HCT116 (cell line): Measurements from ENCODE around the gene MECP2. TPM values are rescaled to one million over a fixed set of nuclear protein-coding genes. Genes with fewer than 3 reads are reported as not detected.

ENCODE experiments used
- ATAC-seq: fragments of 200-7000 bp; cut with Tn5 transposase; 2 replicates; pipeline ENCODE4 v1.9.1; 2020; ENCODE audit warnings: mild to moderate bottlenecking, moderate library complexity
- BruUV-seq: library from RNA; stranded (reverse); fragments of 400-500 nt; replicated peaks from 2 replicates; lab custom pipeline; 2021; lab: Mats Ljungman, UMichigan
- CTCF ChIA-PET: fragments of 300-600 bp; sonication (Branson Sonifier 250); formaldehyde crosslinking; loops from one replicate; lab custom pipeline; 2021; ENCODE audit warnings: antibody characterized with exemption; lab: Charles Lee
- POLR2A ChIA-PET: fragments of 300-600, 350-600 bp; sonication (Branson Sonifier 250); formaldehyde crosslinking; loops from one replicate; lab custom pipeline; 2021; ENCODE audit warnings: antibody characterized with exemption; lab: Charles Lee
- RAD21 ChIA-PET, 2 experiments: fragments of 300-600 bp; sonication (Branson Sonifier 250); formaldehyde crosslinking; loops; one replicate each; lab custom pipeline; 2023; ENCODE audit warnings: low total read pairs in 2 of 2; ENCODE audit not compliant: uncharacterized antibody in 2 of 2, unreplicated experiment in 2 of 2, low non-redundant PET in 1 of 2; lab: Charles Lee
- DNase-seq: peaks from one replicate; pipeline ENCODE4 v3.0.0-alpha.2; 2010; ENCODE audit warnings: low read depth, low spot score
- H2AFZ ChIP-seq: fragments of 200-600 bp; shearing (Covaris generic), sonication (generic); 2 replicates; pipeline ENCODE4 v1.6.1; 2017; ENCODE audit warnings: low read depth, mixed run types, mixed read lengths, antibody characterized with exemption, low read length; ENCODE audit not compliant: poor library complexity, severe bottlenecking
- H3K27ac ChIP-seq: 2 replicates; pipeline ENCODE4 v1.5.1; 2012; ENCODE audit warnings: low read depth, low read length
- H3K27me3 ChIP-seq: fragments of 200-600 bp; sonication (generic); 2 replicates; pipeline ENCODE4 v1.6.1; 2016; ENCODE audit warnings: mixed run types, low read length, mixed read lengths; ENCODE audit not compliant: insufficient read depth
- H3K36me3 ChIP-seq, 2 experiments: fragments of 200-500 bp in 1 of 2; fragments of 200-600 bp in 1 of 2; sonication (Bioruptor generic) in 1 of 2; sonication (generic) in 1 of 2; 2 replicates each; pipeline versions ENCODE4 v1.5.1 to v1.6.1; 2014 to 2016; ENCODE audit warnings: low read length in 2 of 2, inconsistent platforms in 1 of 2, mixed read lengths in 1 of 2, mixed run types in 1 of 2; ENCODE audit not compliant: insufficient read depth in 2 of 2, control insufficient read depth in 1 of 2
- H3K4me1 ChIP-seq, 2 experiments: fragments of 200-600 bp in 1 of 2; sonication (generic) in 1 of 2; 2 replicates each; pipeline versions ENCODE4 v1.5.1 to v1.6.1; 2012 to 2017; ENCODE audit warnings: low read length in 2 of 2, inconsistent platforms in 1 of 2, mild to moderate bottlenecking in 1 of 2, mixed read lengths in 1 of 2, mixed run types in 1 of 2, moderate library complexity in 1 of 2; ENCODE audit not compliant: insufficient read depth in 2 of 2, control insufficient read depth in 1 of 2
- H3K4me2 ChIP-seq: fragments of 200-600 bp; sonication (generic); 2 replicates; pipeline ENCODE4 v1.6.1; 2017; ENCODE audit warnings: mixed run types, low read length, mixed read lengths
- H3K4me3 ChIP-seq, 2 experiments: fragments of 200-600 bp in 1 of 2; sonication (generic) in 1 of 2; replicated peaks in 1 of 2; 2 replicates each; pipeline ENCODE4 v1.5.1; 2011 to 2016; ENCODE audit warnings: low read length in 2 of 2, control low read depth in 1 of 2, low read depth in 1 of 2, mild to moderate bottlenecking in 1 of 2, mixed read lengths in 1 of 2, mixed run types in 1 of 2
- H3K79me2 ChIP-seq: fragments of 200-600 bp; sonication (generic); 2 replicates; pipeline ENCODE4 v1.6.1; 2017; ENCODE audit warnings: mild to moderate bottlenecking, mixed run types, low read length, moderate library complexity, mixed read lengths; ENCODE audit not compliant: insufficient read depth
- H3K9ac ChIP-seq: fragments of 200-600 bp; sonication (generic); 2 replicates; pipeline ENCODE4 v1.6.1; 2016; ENCODE audit warnings: low read length, mixed read lengths
- H3K9me2 ChIP-seq: fragments of 200-600 bp; sonication (generic), shearing (Covaris generic); 2 replicates; pipeline ENCODE4 v1.6.1; 2017; ENCODE audit warnings: mixed run types, mild to moderate bottlenecking, moderate library complexity; ENCODE audit not compliant: insufficient read depth
- H3K9me3 ChIP-seq, 2 experiments: fragments of 200-500 bp in 1 of 2; fragments of 200-600 bp in 1 of 2; sonication (Bioruptor generic) in 1 of 2; sonication (generic) in 1 of 2; 2 replicates each; pipeline ENCODE4 v1.6.1; 2014 to 2017; ENCODE audit warnings: low read length in 2 of 2, mixed read lengths in 2 of 2, inconsistent platforms in 1 of 2, low read depth in 1 of 2, mild to moderate bottlenecking in 1 of 2, mixed run types in 1 of 2, moderate library complexity in 1 of 2; ENCODE audit not compliant: control insufficient read depth in 1 of 2, insufficient read depth in 1 of 2
- H4K20me1 ChIP-seq: fragments of 200-600 bp; sonication (generic), shearing (Covaris generic); 2 replicates; pipeline ENCODE4 v1.6.1; 2017; ENCODE audit warnings: mixed run types, mild to moderate bottlenecking, moderate library complexity; ENCODE audit not compliant: insufficient read depth
- CEBPB ChIP-seq: IDR thresholded peaks from 2 replicates; pipeline ENCODE4 v1.6.1; 2012; ENCODE audit warnings: low read depth
- ELF1 ChIP-seq: IDR thresholded peaks from 2 replicates; pipeline ENCODE4 v1.6.1; 2012; ENCODE audit warnings: low read depth, borderline replicate concordance
- EZH2 ChIP-seq: fragments of 200-600 bp; sonication (generic); IDR thresholded peaks from 2 replicates; pipeline ENCODE4 v1.6.1; 2017; ENCODE audit warnings: antibody characterized with exemption, mixed run types
- EZH2phosphoT487 ChIP-seq: fragments of 200-600 bp; IDR thresholded peaks from 2 replicates; pipeline ENCODE4 v1.6.1; 2018; ENCODE audit warnings: antibody characterized with exemption, borderline replicate concordance
- FOSL1 ChIP-seq: IDR thresholded peaks from 2 replicates; pipeline ENCODE4 v1.6.1; 2012; ENCODE audit warnings: low read depth
- JUND ChIP-seq: IDR thresholded peaks from 2 replicates; pipeline ENCODE4 v1.6.1; 2012
- POLR2A ChIP-seq: IDR thresholded peaks from 2 replicates; pipeline ENCODE4 v1.7.0; 2011; ENCODE audit warnings: borderline replicate concordance; ENCODE audit not compliant: insufficient read depth, insufficient read length; ENCODE audit errors: extremely low read depth
- POLR2AphosphoS5 ChIP-seq: IDR thresholded peaks from 2 replicates; pipeline ENCODE4 v1.6.1; 2011; ENCODE audit warnings: mild to moderate bottlenecking, low read depth, low read length, moderate library complexity
- RAD21 ChIP-seq: IDR thresholded peaks from 2 replicates; pipeline ENCODE4 v1.6.1; 2012; ENCODE audit warnings: low read depth, mild to moderate bottlenecking
- SRF ChIP-seq: IDR thresholded peaks from 2 replicates; pipeline ENCODE4 v1.6.1; 2012; ENCODE audit warnings: low read depth
- YY1 ChIP-seq: IDR thresholded peaks from 2 replicates; pipeline ENCODE4 v1.6.1; 2011; ENCODE audit warnings: low read length, low read depth, moderate library complexity, mild to moderate bottlenecking; ENCODE audit not compliant: insufficient replicate concordance; ENCODE audit errors: extremely low read depth
- ZFX ChIP-seq: fragments of 450-650 bp; IDR thresholded peaks from 2 replicates; pipeline ENCODE4 v1.6.1; 2017
- intact Hi-C: fragments of 100-400 bp; cut with micrococcal nuclease; formaldehyde crosslinking; loops from 2 replicates; pipeline ENCODE4 v1.10.0; 2022
- total RNA-seq: library from RNA; stranded (reverse); gene quantifications from one replicate; pipeline ENCODE4 v1.2.1, GENCODE V29; 2021; ENCODE audit not compliant: unreplicated experiment
- TF ChIP-seq, protein P1 (sequence below): IDR thresholded peaks from 2 replicates; pipeline ENCODE4 v1.6.1; 2011; ENCODE audit warnings: mild to moderate bottlenecking, low read length, moderate library complexity; ENCODE audit not compliant: insufficient replicate concordance; ENCODE audit errors: extremely low read depth

MECP2 gene
- total RNA-seq, 1 experiment from 2014 or later, result 32.4 TPM

DNA sequence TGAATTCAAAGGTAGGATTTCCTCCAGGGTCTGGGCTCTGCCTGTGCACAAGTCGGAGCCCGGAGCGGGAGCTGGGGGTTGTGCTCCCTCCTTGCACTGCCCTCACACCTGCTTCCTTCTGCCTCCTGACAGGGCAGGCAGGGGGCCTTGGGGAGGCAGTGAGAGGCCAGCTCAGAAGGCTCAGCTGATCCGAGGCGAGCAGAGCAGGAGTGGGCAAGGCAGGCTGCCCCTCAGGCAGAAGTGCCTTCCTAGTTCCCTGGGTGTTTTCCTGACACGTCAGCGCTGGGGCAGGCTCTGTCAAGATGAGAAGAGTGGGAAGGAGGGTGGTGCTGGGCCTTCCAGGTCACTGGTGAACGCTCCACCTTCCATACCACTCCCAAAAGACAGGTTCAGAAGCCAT lies 72.3 kb downstream of the MECP2 start (continued):
- TF ChIP-seq, protein P1, sequence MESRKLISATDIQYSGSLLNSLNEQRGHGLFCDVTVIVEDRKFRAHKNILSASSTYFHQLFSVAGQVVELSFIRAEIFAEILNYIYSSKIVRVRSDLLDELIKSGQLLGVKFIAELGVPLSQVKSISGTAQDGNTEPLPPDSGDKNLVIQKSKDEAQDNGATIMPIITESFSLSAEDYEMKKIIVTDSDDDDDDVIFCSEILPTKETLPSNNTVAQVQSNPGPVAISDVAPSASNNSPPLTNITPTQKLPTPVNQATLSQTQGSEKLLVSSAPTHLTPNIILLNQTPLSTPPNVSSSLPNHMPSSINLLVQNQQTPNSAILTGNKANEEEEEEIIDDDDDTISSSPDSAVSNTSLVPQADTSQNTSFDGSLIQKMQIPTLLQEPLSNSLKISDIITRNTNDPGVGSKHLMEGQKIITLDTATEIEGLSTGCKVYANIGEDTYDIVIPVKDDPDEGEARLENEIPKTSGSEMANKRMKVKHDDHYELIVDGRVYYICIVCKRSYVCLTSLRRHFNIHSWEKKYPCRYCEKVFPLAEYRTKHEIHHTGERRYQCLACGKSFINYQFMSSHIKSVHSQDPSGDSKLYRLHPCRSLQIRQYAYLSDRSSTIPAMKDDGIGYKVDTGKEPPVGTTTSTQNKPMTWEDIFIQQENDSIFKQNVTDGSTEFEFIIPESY, result no peak
- TF ChIP-seq JUND, result no peak
- no peak for TF ChIP-seq YY1
- TF ChIP-seq EZH2phosphoT487, result no peak

- POLR2A ChIA-PET, result no interaction called here
- no peaks in the 10 kb centered on the region for H3K9me2 ChIP-seq
- CTCF ChIA-PET, result no interaction called here
- RAD21 ChIA-PET, result no interaction called here
- no peaks in the 10 kb centered on the region for H4K20me1 ChIP-seq
- no peak overlapping the region for H3K27ac ChIP-seq
- H3K9ac ChIP-seq, result no peak overlapping the region
- H3K4me2 ChIP-seq, result no peak overlapping the region
- no peaks in the 10 kb centered on the region for H3K9me3 ChIP-seq
- no peak for DNase-seq
- TF ChIP-seq EZH2phosphoT487 (no peak), RAD21 (no peak), POLR2AphosphoS5 (no peak), YY1 (no peak), ELF1 (no peak), ZFX (no peak), CEBPB (no peak), POLR2A (no peak), SRF (no peak), FOSL1 (no peak), EZH2 (no peak)
- H3K4me3 ChIP-seq, result no peak overlapping the region
- no peak overlapping the region for H2AFZ ChIP-seq
- ATAC-seq, result no peak
- peaks cover 10% of the 10 kb centered on the region for H3K79me2 ChIP-seq
- peaks cover 9 to 24% of the 10 kb centered on the region in 2 experiments for H3K4me1 ChIP-seq
- intact Hi-C loops, result no loop called here
- no peaks in the 10 kb centered on the region for H3K27me3 ChIP-seq
- no peaks in the 10 kb centered on the region for H3K36me3 ChIP-seq
- BruUV-seq, result no TSS peak
Observed at GRCh38 chrX:154024271-154024670, 73.2 kb downstream of the MECP2 start.
